ENCODE measurements around the gene CEP70.

GRCh38 chr3:138547342-138547975 lies 46.6 kb downstream of the CEP70 start:
- TF ChIP-seq EZH2 (IDR thresholded peaks at IDR 0.05) (no peak), POLR2AphosphoS5 (IDR thresholded peaks at IDR 0.05; ENCODE audit: borderline replicate concordance, low read depth, low read length) (no peak), FOXP2 (optimal IDR thresholded peaks at IDR 0.05; ENCODE audit: control extremely low read depth, extremely low read length, insufficient read depth) (no peak)
